Dermis blood vessel endothelial cell (primary cell): ENCODE results near the gene SLC25A14. TPM values are rescaled to one million over a fixed set of nuclear protein-coding genes. Genes with fewer than 3 reads are reported as not detected.
A peak's percentile ranks its signal among the peaks of the same experiment; 100 is the strongest.

Experiments used
- DNase-seq: peaks from one replicate; pipeline ENCODE4 v3.0.0; 2010
- total RNA-seq: library from RNA; depleted of rRNA; stranded (reverse); fragments of >200 nt; gene quantifications from 2 replicates; pipeline ENCODE4 v1.2.3, GENCODE V29; 2014

Gene SLC25A14
- total RNA-seq, 1 donor from 2014 or later, result 7.8 TPM

DNA sequence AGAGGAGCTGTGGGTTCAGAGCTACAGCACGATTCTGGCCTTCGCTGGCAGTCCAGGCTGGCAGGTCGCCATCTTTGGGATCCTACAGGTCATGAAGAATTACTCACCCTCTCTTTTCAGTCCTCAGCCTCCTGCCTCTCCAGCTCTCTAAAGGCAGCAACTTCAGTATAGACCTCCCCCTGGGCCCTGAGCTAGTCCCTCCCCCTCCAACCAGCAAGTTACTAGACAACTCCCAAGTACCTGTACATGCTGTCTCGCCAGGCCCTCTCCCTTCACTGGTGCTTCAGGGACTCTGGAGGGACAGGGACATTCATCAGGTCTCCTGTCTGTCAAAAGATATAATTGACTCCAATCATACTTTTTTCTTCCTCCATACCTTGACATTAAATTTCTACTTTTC lies 45.8 kb downstream of the SLC25A14 start, which contains the start of gene GPR119:
GPR119 (minus strand) TSS at position 155 of the 400 bp plus-strand sequence. CDS start 227 bp downstream, outside the sequence.
- no peak for DNase-seq

DNA sequence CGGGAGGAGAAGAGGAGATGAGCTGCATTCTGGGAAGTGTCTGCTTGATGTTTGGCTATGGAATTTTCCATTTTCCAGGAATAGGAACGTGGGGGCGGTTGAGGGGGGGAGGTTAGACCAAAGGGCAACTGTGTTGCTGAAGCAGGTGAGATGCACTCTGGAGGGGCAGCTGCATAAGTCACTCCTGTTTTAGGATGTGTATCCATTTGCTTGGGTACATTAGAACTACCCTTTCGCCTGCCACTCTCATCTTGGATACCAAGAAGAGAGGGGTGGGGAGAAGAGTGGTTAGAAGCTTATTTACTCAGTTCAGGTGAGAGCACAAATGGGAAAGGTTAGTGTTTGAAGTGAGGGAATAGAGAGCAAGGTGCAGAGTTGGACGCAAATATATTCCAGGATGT lies 46.7 kb downstream of the SLC25A14 start:
- DNase-seq, result no peak

DNA sequence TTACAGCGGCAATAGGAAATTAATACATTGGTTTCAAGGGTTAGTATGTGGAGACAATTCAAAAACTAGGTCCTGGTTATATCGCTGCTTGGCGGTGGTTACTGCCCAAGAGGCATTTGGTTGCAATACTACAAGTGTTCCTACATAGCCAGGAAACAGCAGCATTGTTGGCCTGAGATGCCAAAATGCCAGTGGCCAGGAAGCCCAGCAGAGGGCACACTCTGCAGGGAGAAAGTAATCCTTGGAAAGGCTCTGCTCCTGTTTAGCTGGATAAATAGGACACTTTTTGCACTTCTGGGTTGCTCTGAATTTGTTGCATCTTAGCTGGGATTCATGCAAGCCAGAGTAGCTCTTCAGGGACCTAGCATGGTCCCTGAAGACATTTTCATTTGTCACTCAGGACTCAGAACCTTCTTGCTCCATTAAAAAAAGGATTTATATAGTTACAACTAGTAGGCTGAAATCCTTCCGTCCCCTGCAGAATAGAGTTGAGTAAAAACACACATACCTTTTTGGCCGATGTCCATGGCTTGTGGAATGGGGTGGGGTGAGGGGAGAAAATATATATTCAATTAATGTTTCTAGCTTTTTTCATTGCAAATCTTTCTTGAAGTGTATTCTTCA lies 53.8 kb downstream of the SLC25A14 start:
- peak; percentile 62 for DNase-seq

DNA sequence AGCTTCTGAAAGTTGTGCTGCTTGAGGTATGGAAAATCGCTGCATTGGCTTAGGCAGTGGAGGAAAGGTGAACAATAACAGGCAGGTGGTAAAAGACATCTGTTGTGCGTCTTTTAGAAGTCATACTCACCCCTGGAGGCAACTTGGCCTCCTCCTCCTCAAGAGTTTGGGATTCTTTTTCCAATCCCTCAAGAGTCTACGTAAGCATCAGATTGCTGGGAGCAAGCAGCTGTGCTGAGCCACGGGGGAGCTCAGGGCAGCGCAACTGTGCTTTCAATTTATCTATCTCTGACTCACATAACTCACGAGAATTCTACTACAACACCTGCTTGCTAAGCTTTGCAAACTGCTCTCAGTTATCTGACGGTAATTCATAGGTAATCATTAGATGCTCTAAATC lies 55.6 kb downstream of the SLC25A14 start:
- no peak for DNase-seq

DNA sequence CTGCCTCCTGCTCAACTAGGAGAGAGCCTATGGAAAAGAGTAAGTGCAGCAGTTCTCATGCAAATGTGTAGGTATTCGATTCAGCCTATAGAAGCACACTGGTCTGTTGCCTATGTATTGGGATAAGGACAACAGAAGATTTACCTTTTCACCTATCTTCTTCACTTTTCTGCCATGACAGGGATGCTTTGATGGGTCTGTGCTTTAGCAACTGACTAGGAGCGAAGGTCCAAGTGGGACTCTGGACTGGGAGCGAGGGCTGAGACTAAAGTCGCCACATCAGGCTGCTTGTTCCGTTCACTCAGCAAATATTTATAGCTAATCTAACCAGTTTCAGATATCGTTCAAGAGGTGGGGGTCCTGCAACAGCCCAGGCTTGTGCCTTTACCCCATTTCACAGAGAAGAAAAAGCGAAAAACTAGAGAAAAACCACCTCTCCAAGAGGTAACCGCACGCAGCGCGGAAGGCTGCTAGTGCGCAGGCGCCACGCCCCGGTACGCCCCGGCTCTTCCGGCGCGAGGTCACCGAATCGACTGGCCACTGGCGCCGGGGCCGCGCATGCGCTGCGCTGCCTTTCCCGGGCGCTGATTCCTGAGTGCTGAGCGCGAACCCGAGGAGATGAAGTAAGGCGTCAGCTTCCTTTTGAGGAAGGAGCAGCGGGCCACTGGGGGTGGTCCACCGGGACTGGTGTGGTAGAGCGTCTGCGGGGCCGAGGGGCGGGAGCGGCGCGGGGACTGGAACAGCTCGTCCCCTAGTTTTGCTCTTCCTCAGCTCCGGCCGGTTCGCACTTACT lies 61.9 kb downstream of the SLC25A14 start, which contains the start of gene RBMX2:
RBMX2 (plus strand) TSS at position 573 of the 793 bp plus-strand sequence; CDS start at position 619, 46 bp downstream.
- DNase-seq, result peak; percentile 76

DNA sequence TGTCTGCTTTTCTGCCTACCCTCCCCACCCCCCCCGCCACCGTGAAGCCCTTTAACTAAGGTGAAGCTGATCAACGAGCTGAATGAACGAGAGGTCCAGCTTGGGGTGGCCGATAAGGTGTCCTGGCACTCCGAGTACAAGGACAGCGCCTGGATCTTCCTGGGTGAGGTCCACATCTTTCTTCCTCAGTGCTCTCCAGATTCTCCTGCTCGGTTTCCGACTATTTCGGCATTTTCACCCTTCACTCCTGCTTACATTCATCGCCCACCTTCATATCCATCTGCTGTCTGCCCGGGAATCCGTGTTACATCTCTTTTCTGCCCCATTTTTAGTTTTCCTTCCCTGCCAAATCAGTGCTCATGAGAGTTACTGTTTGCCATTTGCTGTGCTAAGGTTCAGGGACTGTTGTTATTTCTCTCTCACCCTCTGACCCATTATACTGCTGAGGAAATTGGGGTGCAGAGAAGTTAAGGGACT lies 62.5 kb downstream of the SLC25A14 start:
- DNase-seq, result no peak

DNA sequence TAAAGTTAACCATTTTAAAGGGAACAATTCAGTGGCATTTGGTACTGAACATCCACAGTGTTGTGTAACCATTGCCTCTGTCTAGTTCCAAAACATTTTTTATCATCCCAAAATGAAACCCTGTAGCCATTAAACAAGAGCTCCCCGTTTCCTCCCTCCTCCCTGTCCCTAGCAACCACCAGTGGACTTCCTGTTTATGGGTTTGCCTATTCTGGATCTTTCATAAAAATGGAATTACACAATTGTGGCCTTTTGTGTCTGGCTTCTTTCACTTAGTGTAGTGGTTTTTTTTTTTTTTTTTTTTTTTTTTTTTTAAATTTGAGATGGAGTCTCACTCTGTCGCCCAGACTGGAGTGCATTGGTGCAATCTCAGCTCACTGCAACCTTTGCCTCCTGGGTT lies 73.7 kb downstream of the SLC25A14 start:
- peak; percentile 1 for DNase-seq

DNA sequence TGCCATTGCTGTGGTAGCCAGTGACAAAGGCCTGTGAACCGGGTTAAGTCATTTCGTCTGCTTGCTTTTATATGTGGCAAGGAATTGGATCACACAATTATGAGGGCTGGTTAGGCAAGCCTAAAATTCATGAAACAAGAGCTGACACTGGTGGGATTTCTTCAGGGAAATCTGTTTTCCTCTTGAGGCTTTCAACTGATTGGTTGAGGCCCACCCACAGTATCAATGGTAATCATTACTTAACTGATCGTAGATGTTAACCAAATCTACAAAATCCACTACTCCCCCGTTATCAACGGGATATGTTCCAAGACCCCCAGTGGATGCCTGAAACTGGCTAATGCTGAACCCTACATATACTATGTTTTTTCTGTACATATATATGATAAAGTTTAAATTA lies 75.1 kb downstream of the SLC25A14 start:
- no peak for DNase-seq

DNA sequence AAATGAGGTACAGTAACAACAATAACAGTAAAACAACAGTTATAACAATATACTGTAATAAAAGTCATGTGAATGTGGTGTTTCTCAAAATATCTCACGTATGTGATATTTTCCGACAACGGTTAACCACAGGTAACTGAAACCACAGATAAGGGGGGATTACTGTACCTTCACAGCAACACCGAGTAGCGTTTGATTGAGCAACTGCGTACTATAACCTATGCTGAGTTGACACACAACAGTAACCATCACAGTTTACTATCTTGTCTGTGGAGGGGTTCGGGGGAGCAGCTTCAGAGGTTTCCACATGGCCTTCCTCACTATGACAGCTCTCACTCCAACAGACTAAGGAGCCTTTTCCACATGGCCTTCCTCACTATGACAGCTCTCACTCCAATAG lies 75.5 kb downstream of the SLC25A14 start:
- no peak for DNase-seq

DNA sequence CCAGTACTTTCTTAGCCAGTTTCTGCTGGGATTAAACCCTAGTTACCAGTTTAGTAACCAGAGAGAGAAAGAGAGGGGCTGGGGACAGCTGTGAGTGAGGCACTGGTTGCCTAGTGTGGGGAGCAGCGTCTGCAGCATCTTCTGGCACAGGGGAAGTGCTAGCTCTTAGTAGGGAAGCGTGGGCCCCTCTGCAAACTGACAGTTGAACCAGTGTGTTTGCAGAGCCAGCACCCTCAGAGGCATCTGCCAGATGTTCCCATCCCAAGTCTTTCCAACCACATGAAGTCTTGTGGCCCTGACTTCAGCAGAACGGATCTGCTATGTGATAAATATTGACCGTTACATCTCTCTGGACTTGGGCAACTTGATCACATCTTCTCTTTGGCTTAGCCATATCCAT lies 77.1 kb downstream of the SLC25A14 start:
- no peak for DNase-seq

DNA sequence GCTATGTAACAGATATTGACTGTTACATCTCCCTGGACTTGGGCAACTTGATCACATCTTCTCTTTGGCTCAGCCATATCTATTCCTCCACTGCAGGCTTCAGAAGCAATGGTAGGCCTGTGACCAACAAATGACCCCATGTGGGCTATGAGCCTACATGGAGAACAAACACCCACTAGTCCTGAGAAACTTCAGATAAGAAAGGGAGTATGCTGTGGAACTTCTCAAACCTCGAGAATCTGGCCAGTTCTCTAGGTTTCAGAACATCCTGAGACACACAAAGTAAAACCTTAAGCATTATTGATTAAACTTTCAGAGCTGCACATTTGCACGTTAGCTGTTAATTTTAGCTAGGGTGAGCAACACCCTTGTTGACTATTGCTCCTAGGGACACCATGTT lies 78.3 kb downstream of the SLC25A14 start:
- no peak for DNase-seq

DNA sequence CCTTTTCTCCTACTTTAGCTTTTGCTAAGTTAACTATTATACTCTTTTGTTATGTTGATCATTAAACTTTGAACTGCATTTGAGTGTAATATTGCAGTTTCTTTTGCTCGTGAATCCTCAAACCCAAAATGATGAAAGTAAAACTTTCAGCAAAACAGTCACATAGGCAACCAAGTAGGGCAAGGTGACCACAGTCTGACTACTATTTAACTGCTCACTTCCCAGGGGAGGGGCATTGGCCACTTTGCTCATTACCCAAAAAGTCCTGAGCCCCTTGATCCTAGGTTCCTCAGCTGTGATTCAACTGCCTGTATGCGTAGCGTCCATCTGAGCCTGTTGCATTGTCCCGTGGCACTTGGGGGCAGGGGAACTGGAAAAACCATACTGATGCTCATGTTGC lies 79.0 kb downstream of the SLC25A14 start:
- no peak for DNase-seq

DNA sequence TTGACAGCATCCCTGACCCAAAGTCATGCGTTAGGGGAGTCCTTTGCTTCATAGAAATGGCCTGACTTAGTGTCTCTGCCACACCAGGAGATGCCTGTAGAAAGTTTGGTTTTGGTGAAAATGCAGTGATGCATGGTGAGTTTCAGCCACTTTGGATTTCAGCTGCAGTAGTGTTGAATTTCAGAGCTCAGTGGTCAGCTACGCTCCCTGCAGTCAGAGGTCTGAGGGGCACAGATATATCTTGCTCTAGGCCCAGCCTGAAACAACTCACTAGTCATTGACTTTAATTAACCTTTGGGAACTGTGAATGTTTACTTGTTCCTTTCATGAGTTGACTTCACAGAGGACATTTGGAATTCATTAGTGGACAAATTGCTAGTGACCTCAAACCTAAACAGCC lies 79.5 kb downstream of the SLC25A14 start:
- DNase-seq, result no peak

Other genes starting within 250 kb of the SLC25A14 start
- 16.2 and 29.2 TPM in 2 replicates for gene ELF4, start 229.4 kb upstream of the SLC25A14 start, total RNA-seq
- gene AIFM1, start 174.1 kb upstream of the SLC25A14 start, total RNA-seq, result 14.0 and 26.6 TPM in 2 replicates
- gene RAB33A, start 168.0 kb upstream of the SLC25A14 start, total RNA-seq, result 0.17 and 0.42 TPM in 2 replicates
- 2.9 and 4.0 TPM in 2 replicates for gene ZNF280C, start 71.0 kb upstream of the SLC25A14 start, total RNA-seq
- gene GPR119, start 45.8 kb downstream of the SLC25A14 start, total RNA-seq, result not detected in 2 replicates
- gene RBMX2, start 62.1 kb downstream of the SLC25A14 start, total RNA-seq, result 22.1 and 23.9 TPM in 2 replicates